Stomach (tissue), 4 donors: ENCODE data around the gene STMN3.

ENCODE experiments used
- POLR2A ChIP-seq, 4 donors: fragments of 450-650 bp; IDR thresholded peaks; one replicate each; pipeline ENCODE4 v1.6.1; 2016; ENCODE audit warnings: antibody characterized with exemption in 4 of 4, control low read depth in 2 of 4, mild to moderate bottlenecking in 1 of 4, moderate library complexity in 1 of 4
- POLR2AphosphoS5 ChIP-seq, 3 donors: sonication (generic); formaldehyde crosslinking; IDR thresholded peaks; one replicate each; pipeline ENCODE4 v1.6.1; 2016; ENCODE audit warnings: antibody characterized with exemption in 3 of 3
- TF ChIP-seq, protein P1 (sequence below), 7 experiments: fragments of 450-650 bp in 4 of 7; fragments of 200-600 bp in 3 of 7; sonication (generic) in 3 of 7; IDR thresholded peaks; one replicate each; pipeline ENCODE4 v1.5.1; 2016 to 2019; ENCODE audit warnings: antibody characterized with exemption in 7 of 7, control low read depth in 2 of 7, mild to moderate bottlenecking in 1 of 7

DNA sequence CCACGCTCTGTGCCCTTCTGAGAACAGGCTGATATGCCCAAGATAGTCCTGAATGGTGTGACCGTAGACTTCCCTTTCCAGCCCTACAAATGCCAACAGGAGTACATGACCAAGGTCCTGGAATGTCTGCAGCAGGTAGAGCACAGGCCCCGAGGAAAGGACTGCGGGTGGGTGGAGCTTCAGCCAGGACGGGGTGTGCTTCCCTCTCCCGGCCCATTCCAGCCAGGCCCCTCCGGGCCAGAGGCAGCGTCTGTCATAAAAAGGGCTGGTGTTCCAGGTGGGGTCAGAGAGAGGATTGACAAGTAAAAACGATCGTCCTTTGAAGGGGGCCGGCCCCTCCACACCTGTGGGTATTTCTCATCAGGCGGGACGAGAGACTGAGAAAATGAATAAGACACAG, 6.1 kb upstream of the STMN3 start:
- TF ChIP-seq, protein P1, sequence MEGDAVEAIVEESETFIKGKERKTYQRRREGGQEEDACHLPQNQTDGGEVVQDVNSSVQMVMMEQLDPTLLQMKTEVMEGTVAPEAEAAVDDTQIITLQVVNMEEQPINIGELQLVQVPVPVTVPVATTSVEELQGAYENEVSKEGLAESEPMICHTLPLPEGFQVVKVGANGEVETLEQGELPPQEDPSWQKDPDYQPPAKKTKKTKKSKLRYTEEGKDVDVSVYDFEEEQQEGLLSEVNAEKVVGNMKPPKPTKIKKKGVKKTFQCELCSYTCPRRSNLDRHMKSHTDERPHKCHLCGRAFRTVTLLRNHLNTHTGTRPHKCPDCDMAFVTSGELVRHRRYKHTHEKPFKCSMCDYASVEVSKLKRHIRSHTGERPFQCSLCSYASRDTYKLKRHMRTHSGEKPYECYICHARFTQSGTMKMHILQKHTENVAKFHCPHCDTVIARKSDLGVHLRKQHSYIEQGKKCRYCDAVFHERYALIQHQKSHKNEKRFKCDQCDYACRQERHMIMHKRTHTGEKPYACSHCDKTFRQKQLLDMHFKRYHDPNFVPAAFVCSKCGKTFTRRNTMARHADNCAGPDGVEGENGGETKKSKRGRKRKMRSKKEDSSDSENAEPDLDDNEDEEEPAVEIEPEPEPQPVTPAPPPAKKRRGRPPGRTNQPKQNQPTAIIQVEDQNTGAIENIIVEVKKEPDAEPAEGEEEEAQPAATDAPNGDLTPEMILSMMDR (IDR thresholded peaks at IDR 0.05): no peak
- TF ChIP-seq POLR2A (IDR thresholded peaks at IDR 0.05): no peak
- no peak for TF ChIP-seq POLR2AphosphoS5 (IDR thresholded peaks at IDR 0.05)
